GM21528 (cell line): Measurements from ENCODE around the gene LYRM4.

ENCODE experiments used
- ATAC-seq: cut with Tn5 transposase; IDR thresholded peaks from one replicate; pipeline ENCODE4 v1.9.1; 2021; ENCODE audit warnings: mild to moderate bottlenecking, moderate library complexity; ENCODE audit not compliant: unreplicated experiment, low FRiP score

The LYRM4 gene

DNA sequence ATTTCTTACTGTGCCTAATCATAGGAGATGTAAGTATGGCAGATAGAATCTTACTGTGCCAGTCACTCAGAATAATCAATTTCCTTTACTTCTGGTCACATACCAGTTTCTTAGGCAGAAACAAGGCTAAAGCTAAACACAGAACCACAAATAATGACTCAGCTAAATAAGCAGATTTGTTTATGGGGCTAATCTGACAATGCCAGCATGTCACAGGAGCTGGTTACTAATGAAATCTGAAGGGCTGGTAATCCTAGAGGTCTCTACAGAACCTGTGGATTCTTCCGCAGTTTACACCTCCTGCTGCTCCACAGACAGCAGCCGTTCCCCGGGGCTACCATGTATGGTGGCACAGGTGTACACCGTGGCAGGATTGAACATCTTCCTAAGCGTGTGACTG lies 80.8 kb downstream of the LYRM4 start:
- no peak for ATAC-seq

DNA sequence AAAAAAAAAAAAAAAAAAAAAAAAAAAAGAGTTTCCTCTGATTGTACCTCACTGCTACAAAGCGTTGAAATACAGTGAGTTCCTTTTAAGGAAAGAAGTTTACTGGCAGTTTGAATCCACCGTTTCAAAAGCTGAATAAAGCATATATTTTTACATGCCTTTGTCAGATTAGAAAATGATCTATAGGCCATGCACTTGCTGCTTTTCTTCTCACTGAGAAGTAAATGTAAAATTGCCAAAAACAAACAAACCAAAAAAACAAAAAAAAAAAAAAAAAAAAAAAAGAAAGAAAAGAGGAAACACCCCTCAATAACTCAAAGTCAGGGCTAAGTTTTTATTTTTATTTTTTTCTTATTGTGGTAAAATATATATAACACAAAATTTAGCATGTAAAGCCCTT lies 81.9 kb downstream of the LYRM4 start:
- ATAC-seq = no peak

DNA sequence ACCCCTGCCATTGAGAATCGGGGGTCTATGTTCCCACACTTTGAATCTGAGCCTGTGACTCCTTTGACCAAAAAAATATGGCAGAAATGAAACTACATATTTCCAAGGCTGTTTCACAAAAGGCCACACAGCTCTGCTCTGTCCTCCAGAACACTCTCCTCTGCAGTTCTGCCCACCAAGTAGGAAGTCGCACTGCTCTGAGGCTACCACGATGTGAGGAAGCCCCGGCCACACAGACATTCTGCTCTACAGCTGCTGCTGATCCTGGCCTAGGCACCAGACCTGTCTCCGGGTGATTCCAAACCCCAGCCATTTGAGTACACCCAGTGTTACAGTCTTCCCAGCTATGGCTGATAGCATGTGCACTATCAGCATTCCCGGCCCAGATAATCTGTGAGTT lies 85.1 kb downstream of the LYRM4 start:
- ATAC-seq = no peak

DNA sequence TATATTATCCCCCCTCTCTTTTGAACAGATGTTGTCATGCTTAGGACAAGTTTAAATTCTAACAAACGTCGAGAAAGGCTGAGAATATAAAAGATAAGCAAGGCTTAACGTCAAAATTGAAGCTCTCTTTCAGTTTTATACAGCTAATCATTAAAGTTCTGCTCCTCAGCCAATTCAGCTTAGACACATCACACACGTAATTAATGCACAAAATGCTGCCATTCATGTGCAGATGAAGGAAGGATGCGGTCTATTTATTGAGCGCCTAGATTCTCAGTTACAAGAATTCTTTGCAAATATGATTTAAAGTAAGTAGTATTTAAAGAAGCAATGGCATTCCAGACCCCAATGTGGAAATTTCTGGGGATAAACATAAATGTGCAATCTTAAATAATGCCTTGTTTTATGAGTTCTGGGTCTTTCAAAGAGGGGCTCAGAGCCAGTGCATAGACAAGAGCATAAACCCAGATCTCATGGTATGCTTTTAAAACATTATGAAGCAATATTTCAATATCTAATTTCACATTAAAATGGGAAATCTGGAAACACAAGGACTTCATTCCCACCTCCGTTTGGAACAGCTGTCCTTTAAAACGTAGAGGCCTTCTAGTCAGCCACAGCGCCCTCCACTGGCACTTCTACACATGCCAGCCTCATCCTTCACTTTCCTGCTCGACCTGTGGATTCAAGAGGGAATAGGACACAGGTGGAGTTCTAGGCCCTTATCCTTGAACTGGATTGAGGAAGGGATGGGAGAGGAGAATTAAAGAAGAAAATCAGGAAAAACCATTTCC lies 85.8 kb downstream of the LYRM4 start:
- no peak for ATAC-seq

DNA sequence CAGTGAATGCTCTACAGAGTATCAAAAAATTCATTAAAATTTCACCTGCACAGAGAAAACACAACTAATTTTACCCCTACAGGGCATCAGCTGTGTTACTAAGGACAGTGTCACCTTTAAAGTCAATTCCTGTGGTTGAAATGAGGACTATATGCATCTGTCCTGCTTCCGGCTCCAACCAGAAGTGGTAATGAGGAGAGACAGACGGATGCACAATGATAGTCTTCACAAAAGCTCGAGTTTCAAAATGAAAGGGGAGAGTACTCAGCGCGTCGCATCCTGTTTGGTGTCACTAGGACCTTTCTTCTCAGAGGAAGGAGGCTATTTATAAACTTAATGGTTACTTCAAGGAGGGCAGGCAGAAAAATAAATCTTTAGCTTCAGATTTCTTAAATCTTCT lies 86.5 kb downstream of the LYRM4 start:
- ATAC-seq = peak; percentile 93

DNA sequence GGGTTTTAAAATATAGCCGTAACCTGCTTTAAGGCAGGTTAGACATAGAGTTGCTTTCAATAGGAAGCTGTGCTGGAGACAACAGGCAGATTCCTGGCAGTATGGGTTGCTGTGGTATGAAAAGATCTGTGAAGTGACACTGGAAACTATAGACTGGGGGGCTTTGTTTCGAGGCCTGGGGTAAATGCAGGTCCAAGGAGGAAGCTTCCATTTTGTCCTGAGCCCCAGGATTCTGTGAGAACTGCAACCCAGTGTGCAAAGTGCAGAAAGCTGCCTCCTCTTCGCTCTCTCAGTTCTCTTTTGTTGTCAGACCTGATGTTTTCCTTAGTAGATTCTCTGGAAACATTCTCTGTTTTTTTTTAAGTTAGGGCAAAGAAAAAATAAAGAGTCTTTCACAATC lies 86.9 kb downstream of the LYRM4 start:
- peak; percentile 37 for ATAC-seq

DNA sequence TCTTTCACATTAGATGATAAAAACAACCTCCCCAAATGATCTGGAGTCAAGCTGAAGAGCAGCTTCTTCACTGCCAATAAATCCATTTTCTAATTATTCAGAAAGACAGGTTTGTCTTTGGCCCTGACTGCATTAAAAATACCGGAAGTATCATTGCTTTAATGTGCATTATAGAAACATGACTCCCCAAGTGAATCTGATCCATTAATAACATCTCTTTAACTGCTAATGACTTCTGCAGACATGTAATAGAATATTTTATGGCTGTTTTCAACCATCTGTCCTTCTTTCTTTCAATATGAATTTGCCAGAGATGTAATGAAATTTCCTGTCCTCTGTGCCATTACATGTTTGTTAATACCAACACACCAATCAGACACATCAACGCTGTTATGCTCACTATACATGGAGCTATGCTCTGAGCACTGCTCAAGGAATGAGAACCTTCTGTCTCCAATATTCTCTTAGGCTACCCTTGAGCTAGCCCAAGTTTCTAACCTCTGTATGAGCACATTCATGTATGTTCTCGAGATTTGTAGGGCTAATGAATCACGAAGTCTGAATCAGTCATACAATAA lies 87.8 kb downstream of the LYRM4 start:
- ATAC-seq = no peak

DNA sequence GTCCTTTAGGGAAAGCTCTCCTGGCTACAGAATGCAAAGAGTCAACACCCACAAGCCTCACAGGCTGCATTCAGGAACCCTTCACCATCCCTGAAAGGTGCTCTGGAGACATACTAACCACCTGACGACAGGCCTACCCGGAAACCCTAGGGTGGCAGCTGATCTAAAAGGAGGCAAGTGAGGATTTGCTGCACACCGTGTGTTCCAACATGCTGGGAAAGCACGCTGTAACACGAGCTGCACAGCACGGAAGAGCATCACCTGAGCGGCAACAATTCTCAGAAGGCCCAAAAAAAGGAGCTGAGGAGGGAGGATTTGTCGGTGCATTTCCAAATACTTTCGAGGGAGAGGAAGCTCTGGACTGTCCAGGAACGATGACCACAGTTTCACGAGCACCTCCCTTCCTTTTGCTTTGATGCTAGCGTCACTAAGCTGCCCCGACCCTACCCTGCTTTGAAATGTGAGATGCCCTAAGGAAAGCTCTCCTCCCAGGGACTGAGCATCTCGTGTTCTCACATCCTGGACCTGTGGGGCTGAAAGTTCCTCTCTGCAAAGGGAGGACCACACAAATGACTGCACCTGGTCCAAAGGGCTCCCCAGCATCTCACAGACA lies 88.6 kb downstream of the LYRM4 start:
- ATAC-seq = no peak

DNA sequence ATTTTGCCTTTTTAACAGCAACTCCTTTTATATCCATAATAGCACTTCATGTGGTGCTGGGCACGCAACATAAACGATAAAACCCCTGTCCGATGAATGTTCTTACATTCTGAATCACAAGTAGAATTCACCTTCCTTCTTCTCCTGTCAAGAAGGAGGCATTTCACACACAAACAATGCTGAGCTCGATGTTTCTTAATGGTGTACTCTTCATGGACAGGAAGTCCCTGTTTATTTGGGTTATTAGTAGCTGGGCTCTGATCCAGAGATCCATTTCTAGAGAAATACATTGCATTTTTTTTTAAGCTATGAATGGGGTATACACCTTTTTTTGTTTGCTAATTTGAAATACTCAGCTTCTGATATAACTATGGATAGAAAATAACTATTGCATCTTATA lies 93.2 kb downstream of the LYRM4 start:
- no peak for ATAC-seq

DNA sequence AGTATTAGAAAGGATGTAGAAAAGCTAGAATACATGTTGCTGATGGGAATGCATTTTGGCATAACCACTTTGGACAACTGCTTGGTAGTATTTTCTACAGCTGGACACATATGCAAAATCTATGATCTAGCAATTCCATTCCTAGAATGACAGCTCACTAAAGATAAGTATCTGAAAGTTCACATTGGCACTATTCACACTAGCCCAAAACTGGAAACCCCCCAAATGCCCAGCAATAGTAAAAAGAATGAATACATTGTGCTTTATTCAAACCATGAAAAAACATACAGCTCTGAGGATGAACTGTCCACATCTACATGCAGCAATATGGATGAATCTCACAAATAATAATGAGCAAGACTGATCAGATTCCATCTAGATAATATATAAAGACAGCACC lies 96.7 kb downstream of the LYRM4 start:
- no peak for ATAC-seq

DNA sequence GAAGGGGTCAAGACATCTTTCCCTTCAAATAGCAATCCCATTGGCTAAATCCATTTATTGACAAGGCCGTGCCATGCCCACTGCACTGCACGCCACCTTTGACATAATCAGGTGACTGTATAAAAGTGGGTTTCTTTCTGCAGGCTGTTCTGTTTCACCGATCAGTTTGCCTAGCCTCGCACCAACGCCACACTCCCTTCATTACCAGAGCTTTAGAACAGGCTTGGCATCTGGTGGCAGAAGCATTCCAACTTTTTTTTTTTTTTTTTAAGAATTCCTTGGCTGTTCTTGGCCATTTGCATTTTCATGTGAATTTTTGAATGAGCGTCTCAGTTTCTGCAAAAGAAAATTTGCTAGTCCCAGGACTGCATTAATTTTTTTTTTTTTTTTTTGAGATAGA lies 97.5 kb downstream of the LYRM4 start:
- ATAC-seq = no peak

DNA sequence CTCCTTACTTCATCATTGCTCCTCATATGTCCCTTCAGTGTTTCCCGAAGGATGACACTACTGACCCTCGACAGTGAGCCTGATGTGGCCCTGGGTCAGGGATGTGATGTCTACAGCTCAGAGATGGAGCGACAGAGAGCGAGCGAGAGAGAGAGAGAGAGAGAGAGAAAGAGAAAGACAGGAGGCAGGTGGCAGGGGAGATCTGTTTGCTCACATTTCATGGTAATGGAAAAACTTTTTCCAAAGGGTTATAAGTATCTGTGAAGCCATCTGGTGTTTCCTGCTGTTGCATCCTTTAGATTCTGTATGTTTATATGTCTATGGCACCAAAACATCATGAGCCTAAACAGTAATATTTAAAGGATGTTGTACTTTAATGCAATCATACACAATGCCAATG lies 98.4 kb downstream of the LYRM4 start:
- no peak for ATAC-seq

DNA sequence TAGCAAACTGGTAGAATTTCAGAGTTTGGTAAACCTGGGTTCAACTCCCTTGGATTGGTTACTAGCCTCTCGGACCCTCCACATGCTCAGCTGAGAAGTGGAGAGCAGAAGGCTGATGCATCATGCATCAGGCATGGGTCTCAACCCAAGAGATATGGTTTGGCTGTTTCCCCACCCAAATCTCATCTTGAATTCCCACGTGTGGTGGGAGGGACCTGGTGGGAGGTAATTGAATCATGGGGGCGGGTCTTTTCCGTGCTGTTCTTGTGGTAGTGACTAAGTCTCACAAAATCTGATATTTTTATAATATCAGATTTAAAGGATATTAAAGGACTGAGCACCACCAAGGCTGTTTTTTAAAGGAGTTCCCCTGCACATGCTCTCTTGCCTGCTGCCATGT lies 100.5 kb downstream of the LYRM4 start:
- ATAC-seq = no peak

DNA sequence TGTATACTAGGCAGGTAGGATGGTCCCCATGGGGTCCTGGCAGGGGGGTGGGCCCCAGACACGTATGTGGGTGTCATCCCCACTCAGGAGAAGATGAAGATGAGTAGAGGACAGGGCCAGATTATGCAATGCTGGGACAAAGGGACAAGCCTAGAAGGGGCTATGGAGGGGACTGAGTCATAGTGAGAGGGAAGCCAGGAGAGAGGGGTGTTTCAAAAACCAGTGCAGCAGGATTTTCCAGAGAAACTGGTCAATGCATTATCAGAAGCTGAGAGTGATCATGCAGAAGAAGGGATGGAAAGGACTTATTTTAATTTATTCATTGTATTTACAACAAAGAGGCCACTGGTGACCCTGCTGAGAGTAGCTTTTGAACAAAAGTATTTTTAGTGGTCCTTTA lies 101.6 kb downstream of the LYRM4 start:
- no peak for ATAC-seq

DNA sequence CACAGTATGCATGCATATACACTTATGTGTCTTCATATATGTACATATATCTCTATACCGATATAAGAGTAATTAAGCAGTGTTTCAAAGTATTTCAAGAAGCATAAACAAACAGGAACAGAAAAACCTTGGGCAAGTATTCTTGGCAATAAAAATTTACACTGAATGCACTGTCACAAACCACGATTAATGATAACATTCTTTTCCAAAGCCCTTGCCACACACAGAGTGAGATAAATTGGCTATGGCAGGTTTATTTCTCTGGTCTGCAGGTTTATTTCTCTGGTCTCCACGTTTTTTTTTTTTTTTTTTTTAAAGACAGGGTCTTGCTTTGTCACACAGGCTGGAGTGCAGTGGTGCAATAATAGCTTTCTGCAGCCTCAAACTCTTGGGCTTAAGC lies 102.6 kb downstream of the LYRM4 start:
- no peak for ATAC-seq

DNA sequence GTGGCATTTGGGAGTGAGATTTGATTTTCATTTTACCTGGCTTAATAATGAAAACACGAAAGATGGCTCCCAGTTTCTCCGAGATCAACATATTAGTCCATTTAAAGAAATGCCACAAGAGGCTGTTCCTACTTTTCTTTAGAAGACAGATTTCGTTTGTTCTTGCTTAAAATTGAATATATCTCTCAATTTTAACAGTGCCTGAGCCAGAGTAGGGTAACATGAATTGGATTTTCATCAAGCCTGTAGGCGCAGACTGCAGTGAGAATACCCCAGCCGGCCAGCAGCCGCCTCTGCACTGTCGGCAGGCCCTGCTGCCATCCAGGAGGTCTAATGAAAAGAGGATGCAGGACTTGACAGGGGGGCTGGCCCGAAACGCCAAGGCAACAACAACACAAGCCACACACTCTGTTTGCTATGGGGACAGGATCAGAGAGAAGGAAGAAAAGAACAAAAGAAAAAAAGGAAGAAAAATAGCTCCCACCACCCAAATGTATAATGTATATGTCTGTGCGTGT lies 103.1 kb downstream of the LYRM4 start:
- no peak for ATAC-seq

DNA sequence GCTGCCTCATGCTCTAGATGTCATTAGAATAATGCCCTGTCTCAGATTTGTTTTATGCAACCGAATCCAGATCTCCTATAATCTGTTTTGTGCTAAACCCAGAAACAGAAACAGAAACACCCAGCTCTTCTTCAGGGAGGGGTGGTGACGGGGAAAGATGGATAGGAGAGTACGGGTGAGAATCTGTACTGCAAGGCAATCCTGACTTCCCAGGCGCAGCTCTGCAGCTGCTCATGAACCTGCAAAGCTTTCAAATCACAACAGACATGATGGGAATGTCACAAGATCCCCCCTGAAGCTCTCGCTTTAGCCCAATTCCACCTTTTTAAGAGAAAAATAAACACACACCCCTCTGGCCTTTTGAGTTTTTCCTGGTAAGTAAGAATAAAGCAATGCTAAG lies 104.1 kb downstream of the LYRM4 start:
- ATAC-seq = no peak

DNA sequence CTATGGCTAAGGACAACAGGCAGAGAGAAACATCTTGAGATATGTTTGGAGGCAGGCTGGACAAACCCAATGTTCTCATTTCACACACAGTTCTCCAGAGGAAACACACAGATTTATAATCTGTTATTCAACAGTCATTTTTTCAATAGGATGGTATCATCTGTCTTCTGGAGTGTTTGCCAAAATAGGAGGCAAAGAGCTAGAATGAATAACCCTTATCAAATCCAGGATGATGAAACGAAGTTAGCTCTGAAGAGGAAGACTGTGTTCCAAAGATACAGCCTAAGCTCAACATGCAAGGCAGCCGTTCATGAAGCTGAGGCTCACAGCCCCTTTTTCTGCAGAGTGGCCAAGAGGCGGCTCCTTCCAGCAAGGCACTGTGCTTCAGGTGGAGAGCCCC lies 104.8 kb downstream of the LYRM4 start:
- no peak for ATAC-seq

DNA sequence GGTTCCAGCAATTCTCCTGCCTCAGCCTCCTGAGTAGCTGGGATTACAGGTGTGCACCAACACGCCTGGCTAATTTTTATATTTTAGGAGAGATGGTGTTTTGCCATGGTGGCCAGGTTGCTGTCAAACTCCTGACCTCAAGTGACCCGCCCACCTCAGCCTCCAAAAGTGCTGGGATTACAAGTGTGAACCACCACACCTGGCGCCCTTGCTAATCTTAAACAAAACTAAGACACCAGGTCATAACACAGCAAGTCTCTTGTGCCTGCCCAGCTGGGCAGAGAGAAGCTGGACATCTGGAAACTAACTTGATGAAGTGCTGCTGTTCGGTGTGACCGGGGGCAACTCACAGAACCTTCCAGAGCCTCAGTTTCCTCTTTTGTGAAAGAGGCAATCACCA lies 107.6 kb downstream of the LYRM4 start:
- ATAC-seq = no peak

DNA sequence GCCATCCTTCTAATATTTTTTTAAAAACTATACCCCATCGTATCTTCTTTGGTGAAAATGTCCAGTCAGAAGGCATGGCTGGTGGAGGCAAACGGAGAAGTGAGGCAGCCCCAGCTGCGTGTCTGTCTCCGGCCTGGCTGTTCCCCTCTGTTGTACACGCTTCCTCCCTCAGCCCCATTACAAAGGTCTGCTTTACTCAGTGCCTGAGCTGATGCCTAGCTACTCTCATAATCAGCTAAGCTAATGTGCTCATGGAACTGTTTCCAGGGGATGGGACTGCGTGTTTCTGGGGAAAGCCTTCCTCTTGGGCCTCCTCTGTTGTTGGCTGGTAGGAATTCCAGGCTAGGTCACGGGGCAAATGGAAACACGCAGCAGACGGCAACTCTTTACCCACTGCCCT lies 108.3 kb downstream of the LYRM4 start:
- ATAC-seq = no peak

DNA sequence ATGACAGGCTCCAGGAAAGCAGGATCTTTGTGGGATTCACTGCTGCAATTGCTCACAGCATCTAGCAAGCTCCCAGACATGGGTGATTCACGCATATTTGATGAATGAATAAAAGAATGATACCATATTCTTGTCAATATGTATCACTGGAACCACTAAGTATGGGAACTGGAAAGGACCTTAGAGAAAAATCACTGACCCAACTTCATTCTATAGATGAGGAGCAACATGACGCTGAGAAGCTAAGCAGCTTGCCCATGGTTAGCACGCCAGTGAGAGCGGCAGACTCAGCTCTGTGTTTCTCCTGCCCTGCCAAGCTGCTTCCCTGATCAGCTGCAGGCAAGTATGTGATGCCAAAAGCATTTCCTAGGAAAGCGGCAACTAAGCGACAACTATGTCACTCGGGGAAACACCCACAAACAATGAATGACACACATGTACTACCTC lies 108.8 kb downstream of the LYRM4 start:
- no peak for ATAC-seq
